Stimulated activated CD8-positive, alpha-beta memory T cell treated with anti-CD3 and anti-CD28 coated beads, Interleukin-2, amount 100 ng/mL, for 48 hours (primary cell): ENCODE data around the gene RPS24.

Experiments
- DNase-seq, 2 donors: peaks; one replicate each; pipeline ENCODE4 v3.0.0-alpha.2; 2020; ENCODE audit warnings: low read depth in 2 of 2

The RPS24 gene

GRCh38 chr10:78025685-78026364, 7.8 kb upstream of the RPS24 start:
- DNase-seq = no peak

GRCh38 chr10:78028438-78029268, 5.0 kb upstream of the RPS24 start:
- no peak for DNase-seq

- peak; percentile 76 to 85 for DNase-seq
These were observed 4.1 kb upstream of the RPS24 start, which contains the start of gene POLR3A for GRCh38 chr10:78029269-78030226. Gene POLR3A, minus strand, starts transcription at chr10:78029515. Its CDS starts 108 bp downstream, at chr10:78029407.

GRCh38 chr10:78033387-78033636, 351 bp upstream of the RPS24 start:
- DNase-seq = no peak

GRCh38 chr10:78035025-78035424, 1.4 kb downstream of the RPS24 start:
- DNase-seq = no peak

GRCh38 chr10:78035437-78035836, 1.8 kb downstream of the RPS24 start:
- DNase-seq = no peak

- DNase-seq = no peak
These were observed 2.4 kb downstream of the RPS24 start for GRCh38 chr10:78035933-78036583.

GRCh38 chr10:78038105-78038504, 4.4 kb downstream of the RPS24 start:
- DNase-seq = no peak

GRCh38 chr10:78038791-78039547, 5.3 kb downstream of the RPS24 start:
- DNase-seq = no peak

GRCh38 chr10:78039743-78040142, 6.1 kb downstream of the RPS24 start:
- DNase-seq = no peak

- DNase-seq = no peak
These were observed 7.8 kb downstream of the RPS24 start for GRCh38 chr10:78041170-78042057.

- DNase-seq = no peak
These were observed 8.5 kb downstream of the RPS24 start for GRCh38 chr10:78042058-78042751.

- DNase-seq = no peak
These were observed 9.1 kb downstream of the RPS24 start for GRCh38 chr10:78042752-78043104.

GRCh38 chr10:78044179-78044578, 10.5 kb downstream of the RPS24 start:
- no peak for DNase-seq

GRCh38 chr10:78044699-78045098, 11.0 kb downstream of the RPS24 start:
- no peak for DNase-seq

- no peak for DNase-seq
These were observed 11.6 kb downstream of the RPS24 start for GRCh38 chr10:78045237-78045636.

GRCh38 chr10:78045856-78046255, 12.2 kb downstream of the RPS24 start:
- no peak for DNase-seq

- DNase-seq = no peak
These were observed 13.1 kb downstream of the RPS24 start for GRCh38 chr10:78046711-78047269.

- DNase-seq = peak; percentile 75 to 81
These were observed 13.7 kb downstream of the RPS24 start for GRCh38 chr10:78047314-78047891.
